GM15510 (cell line): ENCODE results near the gene LSM11.

ENCODE experiments used
- POLR2A ChIP-seq: IDR thresholded peaks from 3 replicates; pipeline ENCODE4 v1.6.1; 2011; ENCODE audit warnings: borderline replicate concordance; ENCODE audit not compliant: insufficient read length; ENCODE audit errors: extremely low read depth

Gene LSM11

GRCh38 chr5:157764531-157764930 lies 21.0 kb downstream of the LSM11 start:
- TF ChIP-seq POLR2A, result no peak

- TF ChIP-seq POLR2A, result no peak
Observed at GRCh38 chr5:157766442-157766841, 22.9 kb downstream of the LSM11 start.

- TF ChIP-seq POLR2A, result no peak
Observed at GRCh38 chr5:157766902-157767301, 23.4 kb downstream of the LSM11 start.

- TF ChIP-seq POLR2A, result no peak
Observed at GRCh38 chr5:157767689-157768088, 24.2 kb downstream of the LSM11 start.

- TF ChIP-seq POLR2A, result no peak
Observed at GRCh38 chr5:157770665-157771064, 27.2 kb downstream of the LSM11 start.

- no peak for TF ChIP-seq POLR2A
Observed at GRCh38 chr5:157772127-157772526, 28.6 kb downstream of the LSM11 start.

GRCh38 chr5:157778121-157778805 lies 34.8 kb downstream of the LSM11 start:
- TF ChIP-seq POLR2A, result no peak

GRCh38 chr5:157779221-157779620 lies 35.7 kb downstream of the LSM11 start:
- no peak for TF ChIP-seq POLR2A

- TF ChIP-seq POLR2A, result no peak
Observed at GRCh38 chr5:157785801-157786200, 42.3 kb downstream of the LSM11 start.

- no peak for TF ChIP-seq POLR2A
Observed at GRCh38 chr5:157793301-157793700, 49.8 kb downstream of the LSM11 start.

- TF ChIP-seq POLR2A, result no peak
Observed at GRCh38 chr5:157799578-157799977, 56.1 kb downstream of the LSM11 start.

GRCh38 chr5:157800137-157800536 lies 56.6 kb downstream of the LSM11 start:
- TF ChIP-seq POLR2A, result no peak

GRCh38 chr5:157802736-157803135 lies 59.2 kb downstream of the LSM11 start:
- TF ChIP-seq POLR2A, result no peak

- no peak for TF ChIP-seq POLR2A
Observed at GRCh38 chr5:157808043-157808442, 64.5 kb downstream of the LSM11 start.
